NCI-H1436 treated with DMSO at 0.1 percent for 48 hours (cell line): ENCODE results near the gene CREB3L1.
"Not testable (repeated sequence)": the region's sequence is repeated elsewhere in the genome, so short reads cannot be mapped to it uniquely, and the experiment has no call there.

Source experiments
- DNase-seq: peaks from one replicate; lab custom pipeline; 2025; lab: John Stamatoyannopoulos, UW

The CREB3L1 gene

DNA sequence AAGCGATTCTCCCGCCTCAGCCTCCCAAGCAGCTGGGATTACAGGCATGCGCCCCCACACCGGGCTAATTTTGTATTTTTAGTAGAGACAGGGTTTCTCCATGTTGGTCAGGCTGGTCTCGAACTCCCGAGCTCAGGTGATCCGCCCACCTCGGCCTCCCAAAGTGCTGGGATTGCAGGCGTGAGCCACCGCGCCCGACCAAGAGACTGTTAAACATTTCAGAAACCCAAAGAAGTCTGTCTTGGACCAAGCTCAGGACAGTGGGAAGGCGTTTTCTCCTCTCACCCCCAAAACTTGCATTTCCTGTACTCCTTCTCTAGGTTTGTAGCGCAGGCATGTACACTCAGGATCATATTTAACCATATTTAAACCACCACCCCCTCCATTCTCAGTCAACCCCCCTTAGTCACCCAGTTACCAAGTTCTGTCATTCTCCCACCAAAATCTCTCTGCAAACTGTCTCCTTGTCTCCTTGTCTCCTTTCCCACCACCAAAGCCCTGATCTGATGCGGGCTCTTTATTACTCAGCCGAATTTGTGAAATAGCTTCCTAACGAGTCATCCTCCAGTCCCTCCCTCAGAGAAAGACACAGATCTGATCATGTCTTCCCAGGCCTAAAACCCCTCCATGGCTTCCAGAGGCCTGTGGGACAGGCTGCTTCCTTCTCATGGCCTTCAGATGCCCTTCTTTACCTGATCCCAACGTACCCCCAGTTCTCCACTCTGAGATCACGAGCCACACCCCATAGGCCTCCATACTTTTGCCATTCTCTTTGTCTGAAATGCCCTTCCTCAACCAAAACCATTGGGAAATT, 29.0 kb upstream of the CREB3L1 start:
- no peak for DNase-seq

DNA sequence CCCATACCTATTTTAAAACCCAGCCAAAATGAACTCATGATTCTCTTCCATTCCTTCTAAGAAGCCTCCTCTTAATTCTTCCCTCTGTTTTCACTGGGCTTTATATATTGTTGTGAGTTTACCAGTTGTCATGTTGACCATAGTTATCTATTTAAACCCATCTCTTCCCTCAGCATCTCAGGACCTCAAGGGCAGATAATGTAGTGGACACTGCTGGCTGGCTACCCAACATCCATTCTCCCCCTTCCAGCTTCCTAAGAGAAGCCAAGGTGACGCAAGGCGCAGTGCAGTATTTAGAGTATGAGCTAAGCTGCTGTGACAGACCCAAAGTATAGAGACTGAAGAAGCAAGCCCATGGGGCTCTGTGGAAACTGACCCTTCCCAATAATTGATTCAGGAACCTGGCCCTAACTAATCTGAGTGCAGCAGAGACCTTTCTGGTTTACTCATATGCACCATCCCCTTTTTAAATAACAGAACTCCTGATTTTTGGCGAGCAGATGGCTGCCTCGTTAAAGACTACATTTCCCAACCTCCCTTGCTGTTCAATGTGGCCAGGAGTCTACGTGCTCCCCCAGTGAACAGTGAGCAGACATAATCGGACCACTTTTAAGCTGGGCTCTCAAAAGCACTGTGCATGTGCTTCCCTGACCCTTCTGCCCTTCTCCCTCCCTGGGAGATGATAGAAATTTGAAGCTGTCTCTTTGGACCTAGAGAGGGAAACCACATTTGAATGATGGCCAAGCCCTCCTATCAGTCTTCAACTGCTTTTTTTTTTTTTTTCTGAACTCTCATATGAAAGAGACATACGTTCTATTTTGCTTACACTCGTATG, 28.1 kb upstream of the CREB3L1 start:
- DNase-seq = no peak

DNA sequence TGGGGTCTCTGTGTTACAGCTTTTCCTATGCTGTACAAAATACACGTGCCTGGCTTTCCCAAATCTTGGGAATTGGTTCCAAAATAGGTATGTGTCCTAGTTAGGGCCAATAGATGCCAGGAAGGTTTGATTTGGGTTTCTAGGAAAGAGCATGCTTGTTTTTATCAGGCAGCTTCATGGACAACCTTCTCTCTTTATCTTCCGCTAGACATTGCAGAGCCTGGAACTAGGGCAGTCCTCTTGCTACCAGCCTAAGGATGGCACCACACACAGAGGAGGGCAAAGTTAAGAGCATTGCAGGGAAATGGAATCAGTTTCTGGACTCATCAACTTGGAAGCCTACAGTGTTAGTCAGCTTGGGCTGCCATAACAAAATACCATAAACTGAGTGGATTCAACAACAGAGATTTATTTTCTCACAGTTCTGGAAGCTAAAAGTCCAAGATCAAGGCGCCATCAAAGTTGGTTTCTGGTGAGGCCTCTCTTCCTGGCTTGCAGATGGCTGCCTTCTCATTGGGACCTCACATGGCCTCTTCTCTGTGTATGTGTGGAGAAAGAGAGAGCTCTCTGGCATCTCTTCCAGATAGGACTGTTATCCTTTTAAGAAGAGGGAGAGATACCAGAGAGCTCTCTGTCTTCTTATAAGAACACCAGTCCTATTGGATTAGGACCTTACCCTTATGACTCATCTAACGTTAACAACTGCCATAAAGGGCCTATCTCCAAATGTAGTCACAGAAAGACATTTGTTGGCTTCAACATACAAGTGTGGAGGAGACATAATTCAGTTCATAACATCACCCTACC, 27.3 kb upstream of the CREB3L1 start:
- no peak for DNase-seq

DNA sequence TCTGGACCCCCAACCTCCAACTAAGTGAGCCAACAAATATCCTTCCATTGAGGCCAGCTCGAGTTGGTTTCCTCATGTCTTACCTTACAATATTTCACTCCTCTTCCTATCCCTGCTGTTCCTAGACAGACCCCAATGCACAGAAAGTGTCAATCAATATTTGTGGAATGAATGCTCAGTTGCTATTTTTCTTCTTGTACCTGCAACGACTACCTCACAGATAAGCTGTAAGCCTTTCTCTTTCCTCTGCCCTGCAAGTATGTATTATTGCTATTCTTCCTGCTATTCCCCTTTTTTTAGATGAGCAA, 26.8 kb upstream of the CREB3L1 start:
- no peak for DNase-seq

DNA sequence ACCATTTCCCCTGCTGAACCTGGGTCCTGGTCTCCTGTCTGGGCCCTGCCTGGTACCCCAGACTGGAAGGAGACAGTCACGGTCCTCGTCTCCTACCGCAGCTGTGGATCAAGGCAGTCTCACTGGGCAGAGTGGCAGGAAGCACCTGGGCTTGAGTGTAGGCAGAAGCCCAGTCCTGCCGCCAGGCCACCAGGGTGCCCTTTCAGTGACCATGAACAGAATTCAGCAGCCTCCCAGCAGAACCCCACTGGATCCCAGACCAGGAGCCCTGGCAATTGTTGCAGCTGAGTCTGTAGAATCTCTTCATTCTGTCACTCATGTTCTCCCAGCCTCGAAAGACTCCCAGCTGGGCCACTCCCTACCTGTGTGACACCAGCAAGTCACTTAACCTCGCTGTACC, 25.5 kb upstream of the CREB3L1 start:
- no peak for DNase-seq

DNA sequence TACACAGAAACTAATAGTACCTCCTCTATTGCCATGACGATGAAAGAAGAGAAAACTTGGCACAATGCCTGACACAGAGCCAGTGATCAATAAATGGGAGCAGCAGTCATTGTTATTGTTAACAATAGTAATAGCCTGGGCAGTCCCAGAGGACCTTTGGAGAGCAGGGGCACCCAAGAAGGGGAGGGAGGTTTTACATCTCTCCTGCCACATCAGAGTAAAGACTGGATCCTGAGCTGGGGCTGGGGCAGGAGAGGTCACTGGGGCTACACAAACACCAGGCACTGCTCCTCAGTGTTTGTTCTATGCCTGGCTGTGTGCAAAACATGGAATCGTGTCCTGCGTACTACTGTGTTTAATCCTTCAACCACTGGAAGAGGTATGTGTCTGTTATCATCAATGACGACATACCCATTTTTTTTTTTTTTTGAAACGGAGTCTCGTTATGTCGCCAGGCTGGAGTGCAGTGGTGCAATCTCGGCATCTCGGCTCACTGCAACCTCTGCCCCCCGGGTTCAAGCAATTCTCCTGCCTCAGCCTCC, 25.0 kb upstream of the CREB3L1 start:
- DNase-seq = no peak

DNA sequence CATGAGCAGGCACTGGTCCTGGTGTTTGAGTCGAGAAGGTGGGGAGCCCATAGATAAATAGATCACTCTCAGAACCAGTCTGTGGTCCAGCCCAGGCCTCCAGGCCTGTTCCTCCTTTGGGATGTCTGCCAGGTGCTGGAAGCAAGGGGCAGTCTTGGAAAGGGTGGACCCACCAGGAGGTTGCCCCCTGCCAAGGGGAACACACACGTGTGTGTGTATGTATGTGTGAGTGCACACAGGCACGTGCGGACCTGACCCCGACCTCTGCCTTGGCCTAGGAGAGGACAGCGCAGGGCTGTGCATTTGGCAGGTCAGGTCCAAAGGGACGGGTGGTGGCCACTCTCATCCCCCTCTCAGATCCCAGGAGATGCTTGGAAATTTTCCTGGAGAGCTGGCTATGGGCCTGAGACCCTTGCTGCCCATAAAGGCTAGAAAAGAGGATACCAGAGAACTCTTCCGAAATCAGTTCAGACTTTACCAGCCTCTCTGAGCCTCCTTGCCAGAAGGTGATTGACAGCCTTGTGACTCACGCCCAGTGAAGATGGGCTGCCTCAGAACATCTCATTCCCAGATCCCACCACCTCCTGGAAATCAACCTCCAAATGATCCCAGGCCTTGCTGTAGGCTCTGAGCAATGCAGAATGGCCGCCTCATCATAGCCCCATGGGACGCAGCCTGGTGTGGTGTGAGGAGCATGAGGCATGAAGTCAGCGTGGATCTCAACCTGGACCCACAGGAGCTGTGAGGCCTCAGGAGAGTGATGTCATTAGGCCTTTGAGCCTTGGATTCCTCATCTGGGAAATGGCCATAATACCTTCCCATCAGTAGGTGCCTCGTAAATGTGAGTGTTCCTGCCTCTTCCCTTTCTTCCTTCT, 24.0 kb upstream of the CREB3L1 start:
- no peak for DNase-seq

DNA sequence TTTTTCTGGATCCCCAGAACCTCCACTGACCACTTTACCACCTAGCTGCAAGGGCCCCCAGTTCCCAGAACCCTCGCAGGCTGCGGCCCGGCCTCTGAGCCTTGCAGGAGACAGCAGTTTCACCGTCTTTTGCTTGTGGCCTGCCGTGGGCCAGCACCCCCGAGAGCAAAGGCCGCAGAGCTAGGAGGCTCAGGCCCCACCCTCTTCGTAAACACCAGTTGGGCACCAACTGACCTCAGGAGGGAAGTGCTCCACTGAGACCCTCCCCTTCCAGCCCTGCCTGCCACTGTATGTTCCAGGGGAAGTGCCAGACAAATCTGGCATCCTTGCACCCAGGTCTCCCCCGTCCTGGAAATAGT, 23.4 kb upstream of the CREB3L1 start:
- DNase-seq = no peak

DNA sequence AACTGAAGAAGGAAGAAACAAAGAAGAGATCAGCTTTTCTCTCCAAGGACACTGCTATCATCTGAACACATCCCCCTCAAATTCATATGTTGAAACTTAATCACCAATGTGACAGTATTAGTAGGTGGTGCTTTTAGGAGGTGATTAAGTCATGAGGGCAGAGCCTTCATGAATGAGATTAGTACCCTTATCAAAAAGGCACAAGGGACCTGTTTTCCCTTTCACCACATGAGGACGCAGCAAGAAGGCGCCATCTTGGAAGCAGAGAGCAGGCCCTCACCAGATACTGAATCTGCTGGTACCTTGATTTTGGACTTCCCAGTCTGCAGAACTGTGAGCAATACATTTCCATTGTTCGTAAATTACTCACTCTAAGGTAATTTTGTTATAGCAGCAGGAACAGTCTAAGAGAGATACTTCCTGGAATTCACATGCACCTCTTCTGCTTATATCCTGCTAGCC, 20.9 kb upstream of the CREB3L1 start:
- DNase-seq = no peak

DNA sequence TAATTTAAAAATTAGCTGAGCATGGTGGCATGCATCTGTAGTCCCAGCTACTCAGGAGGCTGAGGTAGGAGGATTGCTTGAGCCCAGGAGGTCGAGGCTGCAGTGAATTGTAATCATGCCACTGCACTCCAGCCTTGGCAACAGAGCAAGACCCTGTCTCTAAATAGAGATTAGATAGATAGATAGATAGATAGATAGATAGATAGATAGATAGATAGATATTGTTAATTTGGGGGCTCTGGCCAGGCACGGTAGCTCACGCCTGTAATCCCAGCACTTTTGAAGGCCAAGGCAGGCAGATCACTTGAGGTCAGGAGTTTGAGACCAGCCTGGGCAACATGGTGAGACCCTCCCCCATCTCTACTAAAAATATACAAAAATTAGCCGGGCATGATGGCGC, 18.1 kb upstream of the CREB3L1 start:
- DNase-seq = not testable (repeated sequence)

DNA sequence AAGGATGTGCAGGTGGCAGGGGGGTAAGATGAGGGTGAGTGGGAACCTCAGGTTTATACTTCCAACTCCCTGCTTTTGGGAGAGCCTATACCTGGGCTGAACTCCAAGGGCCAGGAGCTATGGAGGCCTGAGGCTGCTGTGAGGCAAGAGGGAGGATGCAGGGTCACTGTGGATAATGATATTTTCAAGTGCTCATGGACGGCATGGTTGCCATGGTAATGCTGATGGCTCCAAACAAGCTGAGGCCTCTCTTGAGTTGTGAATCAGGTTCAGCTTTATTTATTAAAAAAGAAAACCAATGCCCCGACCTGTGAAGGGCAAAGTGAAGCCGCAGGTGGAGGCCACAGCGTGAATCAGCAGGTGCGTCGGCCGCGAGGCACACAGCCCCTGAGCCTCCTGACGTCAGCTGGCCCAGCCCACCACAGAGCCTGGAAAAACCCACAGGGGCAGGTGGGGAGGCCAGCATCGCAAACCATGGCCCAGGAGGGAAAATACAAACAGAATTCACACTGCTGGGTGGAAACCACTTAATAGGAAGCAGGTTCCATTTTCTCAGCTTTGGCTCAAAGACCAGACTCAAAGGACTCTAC, 17.4 kb upstream of the CREB3L1 start:
- DNase-seq = no peak

DNA sequence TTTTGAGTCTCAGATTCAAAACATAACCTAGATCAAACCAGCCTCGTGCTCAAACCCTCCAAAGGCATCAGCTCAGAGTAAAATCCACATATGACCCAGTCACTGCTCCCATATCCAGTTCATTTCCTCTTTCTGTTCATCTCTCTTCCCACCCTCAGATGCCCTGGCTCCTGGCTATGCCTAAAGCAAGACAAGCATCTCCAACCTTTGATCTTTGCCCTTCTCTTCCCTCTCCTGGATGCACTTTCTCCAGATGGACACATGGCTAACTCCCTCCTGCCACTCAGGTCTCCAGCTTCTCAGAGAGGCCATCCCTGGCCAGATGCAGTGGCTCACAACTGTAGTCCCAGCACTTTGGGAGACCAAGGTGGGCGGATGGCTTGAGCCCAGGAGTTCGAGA, 14.3 kb upstream of the CREB3L1 start:
- no peak for DNase-seq

DNA sequence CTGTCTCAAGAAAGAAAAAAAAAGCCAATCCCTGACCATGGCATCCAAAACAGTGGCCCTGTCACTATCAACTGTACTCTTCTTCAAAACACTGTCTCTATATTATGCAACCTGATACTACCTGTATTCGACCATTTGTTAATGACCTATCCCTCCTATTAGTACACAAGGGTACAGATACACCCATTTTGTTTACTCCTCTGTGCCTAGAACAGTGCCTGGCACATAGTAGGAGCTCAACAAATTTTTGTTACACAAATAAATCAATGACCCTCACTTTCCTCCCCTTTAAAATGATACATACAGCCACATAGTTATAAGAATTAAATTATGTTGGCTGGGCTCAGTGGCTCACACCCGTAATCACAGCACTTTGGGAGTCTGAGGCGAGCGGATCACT, 13.4 kb upstream of the CREB3L1 start:
- no peak for DNase-seq

DNA sequence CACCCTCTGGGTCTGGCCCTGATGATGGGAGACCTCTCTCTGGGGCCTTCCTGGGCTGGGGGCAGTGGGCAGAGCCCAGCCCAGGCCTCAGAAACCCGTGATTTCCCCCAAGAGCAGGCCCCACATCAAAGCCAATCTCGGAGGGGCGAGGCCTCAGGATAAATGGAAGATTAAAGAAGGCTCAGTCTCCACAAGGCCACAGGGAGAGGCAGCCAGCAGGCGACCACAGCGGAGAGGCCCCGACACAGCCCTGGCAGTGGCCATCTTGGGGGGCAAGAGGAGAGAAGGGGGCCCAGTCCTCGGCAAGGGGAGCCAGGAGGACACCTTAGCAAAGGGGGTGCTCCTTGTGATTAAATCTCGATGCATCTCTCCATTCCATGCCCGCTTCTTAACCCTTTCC, 12.5 kb upstream of the CREB3L1 start:
- no peak for DNase-seq

DNA sequence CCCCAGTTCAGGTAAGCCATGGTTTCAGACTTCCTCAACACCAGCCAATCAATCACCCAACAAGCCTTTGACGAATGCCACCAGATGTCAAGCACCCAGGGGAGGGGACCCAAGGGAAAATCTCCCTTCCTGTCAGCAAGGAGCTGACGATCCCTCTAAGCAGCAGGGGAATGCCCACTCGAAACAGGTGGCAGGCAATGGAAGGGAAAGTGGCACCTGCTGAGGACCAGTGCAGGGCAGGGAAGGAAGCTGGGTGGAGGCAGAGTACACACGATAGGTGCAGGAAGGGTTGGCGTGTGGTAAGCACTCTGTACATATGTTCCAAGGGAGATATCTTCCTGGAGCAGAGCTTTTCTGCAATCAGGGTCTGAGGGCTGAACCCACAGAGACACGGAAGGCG, 11.7 kb upstream of the CREB3L1 start:
- no peak for DNase-seq

DNA sequence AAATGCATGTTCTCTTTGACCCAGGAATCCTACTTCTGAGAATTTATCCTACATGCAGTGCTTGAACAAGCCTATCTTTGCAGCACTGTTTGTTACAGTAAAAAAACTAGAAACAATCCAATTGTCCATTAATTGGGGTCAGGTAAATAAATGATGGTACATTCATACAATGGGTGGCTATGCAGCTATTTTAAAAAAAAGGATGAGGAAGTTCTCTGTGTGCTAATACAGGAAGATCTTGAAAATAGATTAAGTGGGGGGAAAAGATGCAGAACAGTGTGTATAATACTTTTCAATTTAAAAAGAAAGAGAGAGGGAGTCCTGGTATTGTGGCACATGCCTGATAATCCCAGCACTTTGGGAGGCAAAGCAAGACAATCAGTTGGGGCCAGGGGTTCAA, 9.5 kb upstream of the CREB3L1 start:
- DNase-seq = no peak

DNA sequence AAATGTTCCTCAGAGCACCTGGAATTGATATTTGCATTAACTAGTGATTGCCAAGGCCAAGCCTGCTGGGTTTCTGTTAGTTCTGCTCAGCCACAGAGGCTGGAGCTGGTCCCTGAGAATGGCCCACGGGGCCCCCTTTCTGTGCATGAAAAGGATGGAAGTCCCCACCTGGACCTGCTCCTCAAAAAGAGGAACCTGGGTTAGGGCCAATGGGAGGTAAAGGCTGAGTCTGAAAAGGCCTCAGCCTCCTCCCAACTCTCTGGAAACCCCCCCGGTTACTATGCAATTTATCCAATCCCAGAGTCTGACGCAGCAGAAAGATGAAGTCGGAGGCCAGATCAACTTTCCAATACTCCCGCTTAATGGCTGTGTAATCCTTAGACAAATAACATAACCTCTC, 6.8 kb upstream of the CREB3L1 start:
- no peak for DNase-seq

DNA sequence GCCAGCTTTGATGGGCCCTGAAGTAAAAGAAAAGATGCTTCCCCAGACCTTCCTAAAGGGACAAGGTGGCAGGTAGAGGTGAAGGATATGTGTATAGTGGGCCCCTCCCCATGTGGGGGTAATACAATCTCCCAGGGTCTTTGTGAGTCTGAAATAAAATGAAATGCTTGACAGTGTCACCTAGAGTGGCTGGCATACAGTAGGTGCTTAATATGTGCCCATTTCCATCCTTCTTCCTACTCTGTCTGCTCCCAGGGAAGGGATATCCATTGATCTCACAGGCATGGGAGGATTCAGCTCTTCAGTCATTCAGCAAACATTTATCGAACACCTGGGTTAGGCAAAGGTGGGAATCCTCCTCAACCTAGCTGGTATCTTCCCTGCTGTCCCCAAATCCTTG, 6.1 kb upstream of the CREB3L1 start:
- DNase-seq = no peak

DNA sequence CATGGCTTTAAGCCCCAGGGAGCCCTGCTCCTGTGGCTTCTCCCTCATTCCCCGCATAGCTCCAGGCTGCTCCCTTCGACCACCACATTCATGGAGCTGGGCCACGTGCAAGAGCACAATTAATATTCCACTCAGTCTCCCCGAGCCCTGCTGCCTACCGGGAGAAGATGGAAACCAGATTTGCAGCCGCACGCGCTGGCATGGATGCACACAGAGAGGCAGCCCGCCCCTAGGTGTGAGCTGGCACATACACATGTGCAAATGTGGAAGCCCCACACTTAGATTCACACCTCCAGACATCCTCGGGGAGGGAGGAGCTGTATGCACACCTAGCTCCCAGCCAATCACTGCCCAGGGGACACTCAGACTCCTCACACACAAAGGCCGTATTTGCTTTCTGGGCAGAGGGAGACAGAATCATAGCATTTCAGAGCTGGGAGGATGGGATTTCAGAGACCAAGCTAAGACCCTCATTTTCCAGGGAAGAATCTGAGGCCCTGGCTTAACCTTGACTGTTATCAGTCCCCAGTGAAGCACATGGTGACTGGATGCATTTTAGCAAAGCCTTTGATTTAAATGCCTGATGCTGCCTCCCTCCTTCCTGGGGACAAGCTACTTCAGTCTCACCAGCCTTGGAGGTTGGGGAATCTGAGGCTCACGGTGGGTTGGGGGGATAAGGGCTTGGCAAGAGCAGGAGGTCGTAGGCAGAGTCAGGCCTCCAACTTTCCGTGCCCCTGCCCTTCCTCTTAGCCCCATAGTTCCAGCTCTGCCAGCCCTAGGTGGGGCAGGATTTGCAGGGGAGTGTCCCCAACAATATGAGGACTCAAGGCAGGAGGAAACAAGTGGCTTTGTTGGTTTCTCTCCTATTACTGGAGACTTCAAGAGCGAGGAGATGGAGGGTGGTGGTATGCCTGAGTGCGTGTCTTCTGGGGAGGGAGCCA, 5.3 kb upstream of the CREB3L1 start:
- no peak for DNase-seq

DNA sequence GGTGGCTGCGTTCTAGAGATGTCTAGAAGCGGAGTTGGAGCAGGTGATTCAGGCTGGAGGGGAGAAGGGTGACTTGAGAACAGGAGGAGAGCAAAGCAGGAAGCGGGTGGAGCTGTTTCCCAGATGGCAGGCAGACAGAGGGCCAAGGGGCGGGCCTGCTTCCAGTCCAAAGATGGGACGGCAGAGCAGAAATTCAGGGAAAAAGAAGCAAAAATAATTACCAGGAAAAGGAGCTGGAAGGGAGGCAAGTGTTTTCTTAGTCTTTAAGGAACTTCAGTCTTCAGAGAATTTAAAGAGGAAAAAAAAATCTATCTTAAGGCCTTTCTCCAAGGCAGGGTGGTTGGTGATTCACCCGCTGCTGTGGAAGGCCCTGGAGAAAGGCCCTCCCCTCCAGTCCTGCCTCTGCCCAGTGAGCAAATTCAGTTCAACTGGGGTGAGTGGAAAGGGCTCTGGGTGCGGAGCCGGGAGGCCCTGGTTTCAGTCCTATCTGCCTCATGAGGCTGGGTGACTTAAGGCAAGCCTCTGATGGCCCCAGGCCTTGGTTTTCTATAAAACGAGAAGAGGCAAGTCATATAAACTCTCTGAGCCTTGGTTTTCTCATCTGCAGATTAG, 4.5 kb upstream of the CREB3L1 start:
- DNase-seq = no peak
